SIG-M5 (cell line): ENCODE measurements around the gene CDC42BPB.

Experiments used
- DNase-seq: peaks from one replicate; lab custom pipeline; 2025; lab: John Stamatoyannopoulos, UW

Gene CDC42BPB

DNA sequence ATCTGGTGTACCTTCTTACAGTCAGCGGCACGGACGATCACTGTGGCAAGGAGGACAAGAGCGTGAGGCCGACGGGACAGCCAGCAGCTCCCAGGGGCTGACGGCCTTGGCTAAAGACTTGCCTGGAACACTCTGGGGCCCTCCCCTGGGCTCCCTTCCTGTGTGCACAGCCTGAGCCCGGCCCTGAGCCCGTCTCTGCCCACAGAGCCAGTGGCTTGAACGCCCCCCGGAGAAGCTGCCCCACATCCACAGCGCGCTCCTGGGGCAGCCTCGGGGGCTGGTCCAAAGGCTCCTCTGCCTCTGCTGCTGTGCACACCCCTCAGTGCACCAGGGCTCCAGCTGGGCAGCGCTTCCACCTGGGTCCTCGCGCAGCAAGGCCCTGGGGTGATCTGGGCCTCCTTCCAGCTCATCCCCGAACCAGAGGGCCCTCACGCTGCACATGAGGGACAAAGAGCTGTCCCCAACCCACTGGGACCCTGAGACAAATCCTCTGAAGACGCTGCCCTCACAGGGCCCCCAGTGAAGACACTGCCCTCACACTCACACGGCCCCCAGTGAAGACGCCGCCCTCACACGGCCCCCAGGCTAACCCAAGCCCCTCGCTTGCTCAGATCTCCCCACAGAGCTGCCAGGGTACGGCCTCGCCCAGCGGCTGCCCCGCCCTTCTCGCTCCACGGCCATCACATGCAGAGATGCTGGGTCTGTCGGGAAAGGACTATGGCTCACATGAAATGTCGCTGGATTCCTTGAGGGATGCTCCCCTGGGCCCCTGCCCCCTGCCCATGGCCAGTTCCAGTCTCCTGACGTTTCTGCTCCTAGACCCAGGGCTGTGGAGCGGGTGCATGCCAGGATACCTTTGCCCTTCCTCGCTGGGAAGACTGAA, 112.7 kb downstream of the CDC42BPB start:
- DNase-seq: no peak

DNA sequence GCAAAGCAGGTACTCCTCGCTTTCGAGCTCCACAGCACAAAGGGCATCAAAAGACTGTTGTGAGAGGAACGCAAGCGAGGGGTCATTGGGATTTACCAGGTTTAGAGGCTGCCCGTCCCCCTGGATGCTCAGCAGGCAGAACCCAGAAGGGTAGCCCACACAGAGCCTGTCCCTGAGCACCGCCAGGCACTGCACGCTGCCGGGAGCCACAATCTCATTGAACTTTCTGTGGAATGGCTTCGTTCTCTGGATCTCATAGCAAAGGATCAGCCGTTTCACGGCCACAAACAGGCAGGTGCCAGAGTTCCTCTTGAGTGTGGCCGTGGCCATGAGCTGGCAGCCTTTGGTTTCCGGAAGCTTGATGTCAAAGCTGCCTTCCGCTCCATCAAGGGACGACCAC, 113.4 kb downstream of the CDC42BPB start:
- DNase-seq: no peak

GRCh38 chr14:102943454-102943853, 113.9 kb downstream of the CDC42BPB start:
- DNase-seq: no peak

DNA sequence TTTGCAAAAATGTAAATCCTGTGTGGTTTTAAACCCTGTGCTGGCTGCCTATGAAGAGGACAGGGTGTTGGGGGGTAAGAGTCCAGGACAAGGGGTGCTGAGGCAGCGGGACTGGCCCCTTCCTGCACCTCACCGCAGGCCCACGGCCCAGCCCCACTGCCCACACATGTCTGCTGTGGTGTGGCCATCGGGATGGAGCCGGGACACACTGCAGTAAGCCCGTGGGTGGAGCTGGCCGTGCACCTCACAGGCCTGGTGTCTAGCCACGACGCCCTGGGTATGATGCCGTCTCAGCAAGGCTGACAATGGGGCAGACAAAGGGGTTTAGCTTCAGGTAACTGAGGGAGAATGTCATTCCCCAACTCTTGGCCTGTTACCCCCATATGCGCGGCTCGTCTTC, 115.3 kb downstream of the CDC42BPB start:
- DNase-seq: no peak

- DNase-seq: no peak
These were observed 115.8 kb downstream of the CDC42BPB start for GRCh38 chr14:102941419-102942011.

DNA sequence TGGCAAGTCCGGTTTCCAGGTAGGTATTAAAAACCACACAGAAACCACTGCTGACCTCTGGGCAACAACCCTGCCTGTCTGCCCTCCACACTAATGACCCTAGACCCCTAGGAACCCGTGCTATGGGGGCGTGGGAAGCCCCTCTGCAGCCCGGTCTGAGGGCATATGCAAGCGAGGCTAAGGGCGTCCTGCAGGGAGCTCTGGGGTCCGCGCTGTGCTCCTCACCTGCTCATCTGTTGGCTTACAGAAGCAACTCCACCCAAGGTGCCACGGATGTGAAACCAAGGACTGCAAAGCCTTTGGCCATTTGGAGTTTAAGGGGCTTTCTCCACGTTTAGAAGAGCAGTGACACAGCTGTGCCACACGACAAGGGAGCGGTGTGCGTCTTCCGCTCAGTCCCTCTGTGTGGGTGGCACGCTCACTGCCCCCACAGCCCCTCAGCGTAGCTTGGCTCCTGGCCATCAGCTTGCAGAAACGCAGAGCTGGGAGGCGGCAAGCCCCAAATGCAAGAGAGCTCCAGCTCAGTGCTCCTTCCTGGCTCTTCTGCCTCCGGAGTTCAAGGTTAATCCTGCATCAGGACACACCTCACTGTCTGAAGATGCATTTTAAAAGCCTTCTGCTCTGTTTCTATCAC, 116.5 kb downstream of the CDC42BPB start:
- DNase-seq: no peak

- DNase-seq: no peak
These were observed 117.4 kb downstream of the CDC42BPB start for GRCh38 chr14:102939820-102940561.

DNA sequence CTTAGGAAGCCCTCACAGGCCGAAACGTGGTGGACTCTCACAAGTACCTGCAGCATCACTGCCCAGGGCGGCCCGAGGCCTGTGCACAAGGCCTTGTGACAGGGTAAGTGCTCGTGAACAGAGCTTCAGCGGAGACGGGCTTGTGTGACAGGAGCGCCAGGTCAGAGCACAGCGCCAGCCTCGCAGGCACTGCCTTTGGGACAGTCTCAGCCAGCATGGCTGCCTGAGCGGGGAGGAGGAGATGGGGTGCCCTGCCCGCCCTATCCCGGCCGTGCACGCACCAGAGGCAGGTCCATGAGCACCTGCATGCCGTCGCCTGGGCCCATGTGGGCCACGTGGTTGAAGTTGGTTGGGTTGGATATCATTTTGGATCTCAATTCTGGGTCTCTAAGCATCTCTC, 118.0 kb downstream of the CDC42BPB start:
- no peak for DNase-seq

GRCh38 chr14:102938191-102938590, 119.2 kb downstream of the CDC42BPB start:
- no peak for DNase-seq

- no peak for DNase-seq
These were observed 119.8 kb downstream of the CDC42BPB start for GRCh38 chr14:102937331-102938175.

DNA sequence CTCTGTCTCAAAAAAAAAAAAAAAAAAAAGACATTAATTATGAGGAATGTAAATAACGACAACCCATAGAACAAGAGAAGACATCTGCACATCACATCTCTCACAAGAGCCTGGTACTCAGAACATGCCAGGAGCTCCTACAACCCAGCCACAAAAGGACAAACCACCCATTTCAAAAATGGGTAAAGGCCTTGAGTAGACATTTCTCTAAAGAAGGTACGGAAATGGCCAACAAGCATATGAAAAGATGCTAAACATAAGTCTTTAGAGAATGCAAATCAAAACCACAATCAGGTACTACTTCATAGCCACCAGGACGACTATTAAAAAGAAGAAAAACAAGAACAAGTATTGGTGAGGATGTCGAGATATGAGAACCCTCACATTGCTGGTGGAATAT, 121.6 kb downstream of the CDC42BPB start:
- no peak for DNase-seq

DNA sequence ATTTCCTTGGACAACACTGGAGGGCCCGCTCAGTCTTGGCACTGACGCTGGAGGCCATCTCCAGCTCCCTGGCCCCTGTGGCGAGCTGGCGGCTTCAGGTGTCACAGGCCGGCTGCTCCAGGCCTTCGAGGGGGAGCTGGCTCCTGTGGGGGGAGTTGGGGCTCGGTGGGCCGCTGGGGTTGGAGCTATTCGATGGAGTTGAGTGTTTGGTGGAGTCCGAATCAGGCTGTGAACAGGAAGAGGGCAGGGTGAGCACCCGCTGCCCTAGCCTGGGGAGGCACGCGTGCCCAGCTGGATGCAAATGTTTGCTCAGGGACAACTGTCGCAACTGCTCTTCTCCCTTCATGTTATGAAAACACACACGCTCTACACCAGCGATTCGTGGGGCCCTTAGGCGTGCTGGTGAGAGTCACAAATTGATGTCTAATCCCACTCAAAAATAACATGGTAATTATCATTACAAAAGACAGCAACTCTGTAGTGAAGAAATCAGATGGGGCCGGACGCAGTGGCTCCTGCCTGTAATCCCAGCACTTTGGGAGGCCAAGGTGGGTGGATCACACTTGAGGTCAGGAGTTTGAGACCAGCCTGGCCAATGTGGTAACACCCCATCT, 123.6 kb downstream of the CDC42BPB start:
- no peak for DNase-seq

DNA sequence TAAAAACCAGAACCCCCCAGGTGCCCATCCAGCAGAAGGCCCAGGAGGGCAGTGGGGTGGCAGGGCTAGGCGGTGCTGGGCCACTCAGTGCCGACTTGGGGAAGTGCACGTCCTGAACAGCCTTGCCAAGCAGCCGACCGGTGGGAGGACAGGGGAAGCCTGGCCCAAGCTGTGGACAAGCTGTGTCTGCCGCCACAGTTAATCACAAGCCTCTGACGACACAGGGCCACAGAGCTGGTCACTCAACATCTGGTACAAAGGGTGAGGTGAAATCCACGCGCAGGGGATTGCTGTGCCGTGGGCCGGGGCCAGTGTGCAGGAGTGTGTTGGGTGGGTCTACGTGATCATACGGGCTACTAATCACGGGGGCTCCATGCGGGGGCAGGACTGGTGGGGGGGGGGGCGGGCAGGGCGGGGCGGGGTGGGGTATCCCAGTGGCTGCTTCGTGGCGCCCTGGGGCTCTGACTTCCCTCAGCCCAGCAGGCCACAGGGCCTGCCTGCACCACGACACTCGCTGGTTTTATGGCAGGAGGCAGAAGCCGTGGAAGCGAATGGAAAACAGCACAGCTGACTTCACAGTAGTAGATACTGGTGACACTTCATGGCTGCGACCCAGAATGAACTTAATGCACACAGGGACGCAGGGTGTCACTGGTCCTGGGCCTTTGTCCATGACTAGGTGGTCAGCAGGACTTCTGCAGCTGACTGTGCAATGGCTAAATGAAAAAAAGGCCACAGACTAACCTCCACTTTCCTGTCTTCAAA, 124.7 kb downstream of the CDC42BPB start:
- no peak for DNase-seq

GRCh38 chr14:102931580-102932285, 125.6 kb downstream of the CDC42BPB start:
- DNase-seq: no peak

DNA sequence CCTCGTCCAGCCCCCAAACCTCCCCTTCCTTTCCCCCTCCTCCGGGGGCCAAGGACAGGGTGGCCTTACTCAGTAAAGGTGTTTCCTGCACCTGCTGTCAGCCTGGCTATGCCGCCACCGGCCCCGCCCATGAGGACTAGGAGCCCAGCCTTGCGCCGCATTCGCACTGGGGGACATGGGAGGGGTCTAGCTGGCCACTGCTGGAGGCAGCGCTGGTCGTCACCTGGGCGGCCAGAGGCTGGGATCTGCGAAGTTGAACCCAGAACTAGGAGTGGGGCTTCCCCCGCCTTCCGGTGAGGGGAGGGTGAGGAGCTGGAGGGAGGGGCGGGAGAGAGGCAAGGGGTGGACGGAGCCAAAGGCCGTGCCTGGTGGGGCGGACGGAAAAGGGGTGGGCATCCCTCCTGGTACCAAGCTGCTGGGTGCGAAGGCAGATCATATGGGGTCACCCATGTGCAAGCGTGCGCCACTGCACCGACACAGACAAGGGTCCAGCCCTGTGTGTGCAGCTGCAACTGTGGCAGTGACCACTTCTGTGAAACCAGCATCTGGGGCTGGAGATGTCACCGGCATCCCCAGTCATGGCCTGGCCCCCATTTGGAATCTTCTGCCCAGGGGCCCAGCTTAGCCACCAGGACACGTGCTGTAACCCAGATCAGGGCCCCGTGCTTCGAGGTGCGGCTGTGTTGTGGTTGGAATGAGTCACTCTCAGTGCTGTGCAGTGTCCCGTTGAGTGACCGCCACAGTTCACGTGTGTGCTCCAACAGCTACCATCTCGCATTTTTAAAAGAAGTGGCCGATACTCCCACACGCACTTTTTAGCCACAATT, 126.4 kb downstream of the CDC42BPB start:
- no peak for DNase-seq

DNA sequence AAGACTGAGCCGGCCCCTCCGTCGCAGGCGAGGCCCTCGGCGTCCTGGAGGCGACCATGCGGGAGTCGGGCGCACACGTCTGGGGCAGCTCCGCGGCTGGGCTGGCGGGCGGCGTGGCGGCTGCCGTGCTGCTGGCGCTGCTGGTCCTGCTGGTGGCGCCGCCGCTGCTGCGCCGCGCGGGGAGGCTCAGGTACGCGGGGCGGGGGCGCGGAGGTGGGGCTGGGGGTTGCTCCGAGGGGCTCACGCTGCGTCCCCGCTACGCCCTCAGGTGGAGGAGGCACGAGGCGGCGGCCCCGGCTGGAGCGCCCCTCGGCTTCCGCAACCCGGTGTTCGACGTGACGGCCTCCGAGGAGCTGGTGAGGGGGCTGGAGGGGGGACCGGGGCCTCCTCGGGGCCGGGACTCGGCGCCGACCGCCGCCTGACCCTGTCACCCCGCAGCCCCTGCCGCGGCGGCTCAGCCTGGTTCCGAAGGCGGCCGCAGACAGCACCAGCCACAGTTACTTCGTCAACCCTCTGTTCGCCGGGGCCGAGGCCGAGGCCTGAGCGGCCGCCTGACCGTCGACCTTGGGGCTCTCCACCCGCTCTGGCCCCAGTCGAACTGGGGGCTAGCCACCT, 127.1 kb downstream of the CDC42BPB start:
- no peak for DNase-seq

DNA sequence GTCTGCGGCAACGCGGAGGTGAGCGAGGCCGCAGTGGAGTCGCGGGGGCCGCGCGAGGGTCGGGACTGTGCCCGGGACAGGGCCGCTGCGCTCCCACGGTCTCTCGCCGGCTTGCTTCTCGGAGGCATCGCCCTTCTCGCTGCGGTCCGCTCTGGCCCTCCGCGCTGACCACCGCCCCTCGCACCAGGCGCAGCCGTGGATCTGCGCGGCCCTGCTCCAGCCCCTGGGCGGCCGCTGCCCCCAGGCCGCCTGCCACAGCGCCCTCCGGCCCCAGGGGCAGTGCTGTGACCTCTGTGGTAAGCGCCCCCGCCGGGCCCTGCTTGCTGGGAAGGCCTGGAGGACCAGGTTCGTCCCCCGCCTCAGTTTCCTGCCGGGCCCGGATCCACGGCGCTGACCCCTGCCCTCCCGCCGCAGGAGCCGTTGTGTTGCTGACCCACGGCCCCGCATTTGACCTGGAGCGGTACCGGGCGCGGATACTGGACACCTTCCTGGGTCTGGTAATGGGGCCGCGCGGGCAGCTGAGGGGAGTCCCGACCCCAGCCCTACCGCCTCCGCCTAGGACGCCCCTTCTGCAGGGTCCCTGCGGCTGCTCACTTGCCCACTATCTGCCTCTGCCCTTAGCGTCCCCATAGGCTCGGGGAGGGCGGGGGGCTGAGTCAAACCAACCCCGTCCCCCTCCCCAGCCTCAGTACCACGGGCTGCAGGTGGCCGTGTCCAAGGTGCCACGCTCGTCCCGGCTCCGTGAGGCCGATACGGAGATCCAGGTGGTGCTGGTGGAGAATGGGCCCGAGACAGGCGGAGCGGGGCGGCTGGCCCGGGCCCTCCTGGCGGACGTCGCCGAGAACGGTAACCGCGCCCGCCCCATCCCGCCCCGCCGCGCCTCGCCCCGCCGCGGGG, 127.9 kb downstream of the CDC42BPB start:
- DNase-seq: no peak
